Left ventricle myocardium inferior (tissue), 1 donor: ENCODE measurements around the gene ARRDC5. TPM values are rescaled to one million over a fixed set of nuclear protein-coding genes. Genes with fewer than 3 reads are reported as not detected.
A peak's percentile ranks its signal among the peaks of the same experiment; 100 is the strongest.
"Not testable (repeated sequence)": the region's sequence is repeated elsewhere in the genome, so short reads cannot be mapped to it uniquely, and the experiment has no call there.

Source experiments
- DNase-seq: peaks from one replicate; pipeline ENCODE4 v3.0.0-alpha.2; 2020
- H3K27ac ChIP-seq: fragments of 200-600 bp; replicated peaks from 2 replicates; pipeline ENCODE4 v1.8.0; 2021
- H3K27me3 ChIP-seq: fragments of 200-600 bp; 2 replicates; pipeline ENCODE4 v1.8.0; 2021; ENCODE audit warnings: low read depth
- H3K36me3 ChIP-seq: fragments of 200-600 bp; 2 replicates; pipeline ENCODE4 v1.8.0; 2021
- H3K4me1 ChIP-seq: fragments of 200-600 bp; 2 replicates; pipeline ENCODE4 v1.8.0; 2021
- H3K4me3 ChIP-seq: fragments of 200-600 bp; 2 replicates; pipeline ENCODE4 v1.8.0; 2021; ENCODE audit warnings: mild to moderate bottlenecking, moderate library complexity
- H3K9me3 ChIP-seq: fragments of 200-600 bp; replicated peaks from 2 replicates; pipeline ENCODE4 v1.8.0; 2021
- CTCF ChIP-seq: fragments of 200-600 bp; IDR thresholded peaks from 2 replicates; pipeline ENCODE4 v1.8.0; 2021; ENCODE audit warnings: antibody characterized with exemption, mild to moderate bottlenecking, borderline replicate concordance
- intact Hi-C: fragments of 100-400 bp; cut with micrococcal nuclease; formaldehyde crosslinking; loops from one replicate; pipeline ENCODE4 v1.11.0; 2022
- microRNA-seq: library from miRNA; unstranded; fragments of <30 nt; microRNA quantifications from one replicate; pipeline ENCODE4 v1.2.0, GENCODE V29; 2020
- total RNA-seq: library from RNA; stranded (reverse); fragmentation: NEBNext Ultra II Directional; extraction: Animal tissue kit (Norgen Biotek cat#: 25700); gene quantifications from one replicate; pipeline ENCODE4 v1.2.1, GENCODE V29; 2021
- donor health status: DM: no; HTN: yes; CAD: no; lungs with severe emphysema.

Gene ARRDC5
- total RNA-seq, 1 donor from 2014 or later: not detected

- Histone ChIP-seq H3K27me3 (no peaks in the 10 kb centered on the region), H3K27ac (no peak overlapping the region), H3K4me3 (no peak overlapping the region), H3K4me1 (no peaks in the 10 kb centered on the region), H3K36me3 (peaks cover 72% of the 10 kb centered on the region), H3K9me3 (no peaks in the 10 kb centered on the region)
- no peak for TF ChIP-seq CTCF
- DNase-seq: no peak
- intact Hi-C loops: no loop called here
These were observed 55.3 kb downstream of the ARRDC5 start for GRCh38 chr19:4847190-4847973.

GRCh38 chr19:4845975-4846374 lies 56.7 kb downstream of the ARRDC5 start:
- H3K4me3 ChIP-seq, H3K9me3 ChIP-seq, H3K4me1 ChIP-seq, intact Hi-C loops, H3K27me3 ChIP-seq: not testable (repeated sequence)
- Histone ChIP-seq H3K27ac (peak overlapping the region; percentile 72), H3K36me3 (peaks cover 68% of the 10 kb centered on the region)
- DNase-seq: peak; percentile 34

- intact Hi-C loops: no loop called here
- Histone ChIP-seq H3K4me1 (no peaks in the 10 kb centered on the region), H3K36me3 (peaks cover 70% of the 10 kb centered on the region), H3K27ac (peak overlapping the region; percentile 72), H3K9me3 (no peaks in the 10 kb centered on the region), H3K27me3 (no peaks in the 10 kb centered on the region), H3K4me3 (no peak overlapping the region)
- TF ChIP-seq CTCF: no peak
- DNase-seq: peak; percentile 70
These were observed 58.1 kb downstream of the ARRDC5 start for GRCh38 chr19:4844348-4845179.

GRCh38 chr19:4843647-4843965 lies 59.1 kb downstream of the ARRDC5 start:
- Histone ChIP-seq H3K27ac (no peak overlapping the region), H3K27me3 (no peaks in the 10 kb centered on the region), H3K4me1 (no peaks in the 10 kb centered on the region), H3K9me3 (no peaks in the 10 kb centered on the region), H3K4me3 (no peak overlapping the region), H3K36me3 (peaks cover 71% of the 10 kb centered on the region)
- intact Hi-C loops: no loop called here
- DNase-seq: no peak
- no peak for TF ChIP-seq CTCF

Small RNAs within 50 kb of the gene (microRNA-seq; reads per million reads assigned to microRNA genes)
- gene MIR4747: not detected

Other genes starting within 250 kb of the ARRDC5 start
- 26.3 TPM for gene MYDGF, start 232.6 kb downstream of the ARRDC5 start, total RNA-seq
- gene DPP9, start 179.1 kb downstream of the ARRDC5 start, total RNA-seq: 52.5 TPM
- gene FEM1A, start 111.2 kb downstream of the ARRDC5 start, total RNA-seq: 46.5 TPM
- 6.1 TPM for gene TICAM1, start 71.2 kb downstream of the ARRDC5 start, total RNA-seq
- gene PLIN3, start 35.2 kb downstream of the ARRDC5 start, total RNA-seq: 26.7 TPM
- gene UHRF1, start 6.6 kb upstream of the ARRDC5 start, total RNA-seq: 1.3 TPM
- gene KDM4B, start 66.2 kb upstream of the ARRDC5 start, total RNA-seq: 34.1 TPM